Measurements from ENCODE around the gene RBM47.

Gene RBM47

DNA sequence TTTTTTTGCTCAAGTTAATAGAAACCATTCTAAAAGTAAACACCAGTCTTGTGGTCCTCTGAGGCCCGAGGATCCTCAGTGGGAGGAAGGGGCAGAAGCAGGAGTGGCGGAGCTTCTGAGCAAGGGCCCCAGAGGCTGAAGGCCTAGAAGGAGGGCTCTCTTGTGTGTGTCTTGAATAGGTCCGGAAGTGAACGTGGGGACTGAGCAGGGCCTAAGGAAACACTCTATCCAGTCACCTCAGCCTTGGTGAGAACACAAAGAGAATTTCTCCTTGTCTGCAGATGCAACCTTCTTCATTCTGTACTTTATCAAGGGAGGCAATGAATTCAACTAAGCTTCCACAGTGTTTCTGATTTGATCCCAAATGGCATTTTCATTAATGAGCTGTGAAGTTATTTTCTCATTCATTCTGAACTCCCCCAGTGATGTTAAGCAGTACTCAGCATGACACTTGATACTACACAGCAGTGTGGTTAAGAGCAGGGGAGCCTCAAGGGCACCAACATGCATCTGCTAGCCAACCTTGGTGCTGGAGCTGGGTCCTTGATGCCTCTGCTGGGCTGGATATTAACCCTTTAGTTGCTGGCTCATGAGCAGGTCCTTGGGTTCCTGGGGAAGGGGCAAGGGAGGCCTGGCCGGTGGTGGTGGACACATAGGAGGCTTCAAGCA, 64.7 kb downstream of the RBM47 start:
- H3K27me3 ChIP-seq (ENCODE audit: control insufficient read depth in 1 of 2, insufficient read depth in 1 of 2, low read length in 2 of 2), result no peaks in the 10 kb centered on the region
- DNase-seq, result peak; percentile 63
- no peak overlapping the region for H2AFZ ChIP-seq (ENCODE audit: low read depth, low read length)
- H3K4me2 ChIP-seq (ENCODE audit: low read length, poor library complexity, severe bottlenecking), result no peak overlapping the region
- H2AK5ac ChIP-seq (ENCODE audit: low read length, severe bottlenecking), result no peak overlapping the region
- no peak overlapping the region for H2BK12ac ChIP-seq (ENCODE audit: low read length in 2 of 2)
- no peaks in the 10 kb centered on the region for H3K79me1 ChIP-seq (replicated peaks; ENCODE audit: low read length, poor library complexity, severe bottlenecking)
- H3K23ac ChIP-seq (ENCODE audit: low read length in 2 of 2), result no peak overlapping the region
- peak overlapping the region; percentile 15 for H2BK120ac ChIP-seq (ENCODE audit: low read depth, low read length)
- H3K18ac ChIP-seq (ENCODE audit: low read depth in 1 of 2, low read length in 2 of 2), result peak overlapping the region in 1 of 2 experiments; percentile 45
- no peaks in the 10 kb centered on the region for H3K9me3 ChIP-seq (ENCODE audit: control insufficient read depth, low read length)
- no peaks in the 10 kb centered on the region for H3K36me3 ChIP-seq (ENCODE audit: control insufficient read depth in 1 of 2, insufficient read depth in 2 of 2, low read depth in 1 of 2, low read length in 2 of 2)
- no peak overlapping the region for H3K9ac ChIP-seq (ENCODE audit: low read length)
- H2BK5ac ChIP-seq (ENCODE audit: low read depth, low read length, poor library complexity, severe bottlenecking), result no peak overlapping the region
- H3K14ac ChIP-seq (ENCODE audit: low read length in 2 of 2), result no peak overlapping the region
- 62% methylated on average over 5 of the region's 5 CpGs for WGBS
- no peak overlapping the region for H4K91ac ChIP-seq (ENCODE audit: low read length)
- H2BK15ac ChIP-seq (ENCODE audit: low read depth, poor library complexity, severe bottlenecking), result peak overlapping the region; percentile 6
- no peak overlapping the region for H3K27ac ChIP-seq (ENCODE audit: low read length, poor library complexity, severe bottlenecking)
- peaks cover 14% of the 10 kb centered on the region for H3K4me1 ChIP-seq (ENCODE audit: control insufficient read depth, insufficient read depth, low read depth, low read length)
- H4K8ac ChIP-seq (ENCODE audit: low read length), result peak overlapping the region; percentile 1
- H3K4me3 ChIP-seq (ENCODE audit: insufficient read depth in 1 of 2, low read depth in 1 of 2, low read length in 2 of 2), result no peak overlapping the region
- no peak overlapping the region for H3K4ac ChIP-seq (ENCODE audit: low read depth in 1 of 2, low read length in 2 of 2)

GRCh38 chr4:40564004-40564403, 65.7 kb downstream of the RBM47 start:
- Histone ChIP-seq H2BK15ac (ENCODE audit: low read depth, poor library complexity, severe bottlenecking) (no peak overlapping the region), H3K4ac (ENCODE audit: low read depth in 1 of 2, low read length in 2 of 2) (no peak overlapping the region), H3K9me3 (ENCODE audit: control insufficient read depth, low read length) (no peaks in the 10 kb centered on the region), H3K79me1 (replicated peaks; ENCODE audit: low read length, poor library complexity, severe bottlenecking) (no peaks in the 10 kb centered on the region), H3K36me3 (ENCODE audit: control insufficient read depth in 1 of 2, insufficient read depth in 2 of 2, low read depth in 1 of 2, low read length in 2 of 2) (no peaks in the 10 kb centered on the region), H3K9ac (ENCODE audit: low read length) (no peak overlapping the region), H3K18ac (ENCODE audit: low read depth in 1 of 2, low read length in 2 of 2) (no peak overlapping the region), H4K91ac (ENCODE audit: low read length) (no peak overlapping the region), H3K27me3 (ENCODE audit: control insufficient read depth in 1 of 2, insufficient read depth in 1 of 2, low read length in 2 of 2) (no peaks in the 10 kb centered on the region), H2BK5ac (ENCODE audit: low read depth, low read length, poor library complexity, severe bottlenecking) (no peak overlapping the region), H4K8ac (ENCODE audit: low read length) (no peak overlapping the region), H3K4me1 (ENCODE audit: control insufficient read depth, insufficient read depth, low read depth, low read length) (peaks cover 14% of the 10 kb centered on the region), H2AFZ (ENCODE audit: low read depth, low read length) (no peak overlapping the region), H3K23ac (ENCODE audit: low read length in 2 of 2) (no peak overlapping the region), H3K4me2 (ENCODE audit: low read length, poor library complexity, severe bottlenecking) (no peak overlapping the region), H2AK5ac (ENCODE audit: low read length, severe bottlenecking) (no peak overlapping the region), H3K27ac (ENCODE audit: low read length, poor library complexity, severe bottlenecking) (no peak overlapping the region), H3K4me3 (ENCODE audit: insufficient read depth in 1 of 2, low read depth in 1 of 2, low read length in 2 of 2) (no peak overlapping the region), H2BK12ac (ENCODE audit: low read length in 2 of 2) (no peak overlapping the region), H2BK120ac (ENCODE audit: low read depth, low read length) (no peak overlapping the region), H3K14ac (ENCODE audit: low read length in 2 of 2) (no peak overlapping the region)
- DNase-seq, result no peak
- WGBS, result 46% methylated on average over 2 of the region's 3 CpGs

- Histone ChIP-seq H2BK12ac (ENCODE audit: low read length in 2 of 2) (peak overlapping the region in 1 of 2 experiments; percentile 61), H4K8ac (ENCODE audit: low read length) (no peak overlapping the region), H2BK5ac (ENCODE audit: low read depth, low read length, poor library complexity, severe bottlenecking) (no peak overlapping the region), H3K23ac (ENCODE audit: low read length in 2 of 2) (peak overlapping the region in 1 of 2 experiments; percentile 29), H3K27ac (ENCODE audit: low read length, poor library complexity, severe bottlenecking) (no peak overlapping the region), H3K18ac (ENCODE audit: low read depth in 1 of 2, low read length in 2 of 2) (no peak overlapping the region), H2AK5ac (ENCODE audit: low read length, severe bottlenecking) (no peak overlapping the region), H3K4ac (ENCODE audit: low read depth in 1 of 2, low read length in 2 of 2) (no peak overlapping the region), H3K4me2 (ENCODE audit: low read length, poor library complexity, severe bottlenecking) (no peak overlapping the region), H3K36me3 (ENCODE audit: control insufficient read depth in 1 of 2, insufficient read depth in 2 of 2, low read depth in 1 of 2, low read length in 2 of 2) (no peaks in the 10 kb centered on the region), H2AFZ (ENCODE audit: low read depth, low read length) (no peak overlapping the region), H2BK120ac (ENCODE audit: low read depth, low read length) (no peak overlapping the region), H2BK15ac (ENCODE audit: low read depth, poor library complexity, severe bottlenecking) (no peak overlapping the region), H3K4me1 (ENCODE audit: control insufficient read depth, insufficient read depth, low read depth, low read length) (peaks cover 14% of the 10 kb centered on the region), H3K27me3 (ENCODE audit: control insufficient read depth in 1 of 2, insufficient read depth in 1 of 2, low read length in 2 of 2) (no peaks in the 10 kb centered on the region), H3K79me1 (replicated peaks; ENCODE audit: low read length, poor library complexity, severe bottlenecking) (no peaks in the 10 kb centered on the region), H3K14ac (ENCODE audit: low read length in 2 of 2) (no peak overlapping the region), H3K9ac (ENCODE audit: low read length) (no peak overlapping the region), H3K4me3 (ENCODE audit: insufficient read depth in 1 of 2, low read depth in 1 of 2, low read length in 2 of 2) (no peak overlapping the region), H3K9me3 (ENCODE audit: control insufficient read depth, low read length) (no peaks in the 10 kb centered on the region), H4K91ac (ENCODE audit: low read length) (no peak overlapping the region)
- WGBS, result 88% methylated on average over 4 of the region's 4 CpGs
- no peak for DNase-seq
Observed at GRCh38 chr4:40563401-40563800, 66.3 kb downstream of the RBM47 start.

DNA sequence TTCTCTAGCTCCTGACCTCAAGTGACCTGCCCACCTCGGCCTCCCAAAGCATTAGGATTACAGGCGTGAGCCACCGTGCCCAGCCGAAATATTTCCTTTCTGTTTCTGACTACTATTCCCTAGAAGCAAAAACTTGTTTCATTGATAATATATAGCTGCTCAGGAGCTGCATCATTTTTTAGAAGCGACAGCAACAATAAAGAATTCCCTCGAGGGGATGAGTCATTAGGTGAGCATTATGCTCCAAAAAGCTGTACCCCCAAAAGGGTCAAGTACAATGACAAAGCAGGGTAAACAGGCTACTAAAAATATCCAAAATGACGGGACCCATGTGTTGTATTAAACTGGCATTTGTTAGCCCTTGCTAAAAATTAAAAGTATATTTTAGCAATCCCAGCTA, 67.0 kb downstream of the RBM47 start:
- no peak overlapping the region for H4K91ac ChIP-seq (ENCODE audit: low read length)
- no peak overlapping the region for H3K23ac ChIP-seq (ENCODE audit: low read length in 2 of 2)
- no peaks in the 10 kb centered on the region for H3K27me3 ChIP-seq (ENCODE audit: control insufficient read depth in 1 of 2, insufficient read depth in 1 of 2, low read length in 2 of 2)
- no peak overlapping the region for H2AK5ac ChIP-seq (ENCODE audit: low read length, severe bottlenecking)
- no peak for DNase-seq
- no peak overlapping the region for H4K8ac ChIP-seq (ENCODE audit: low read length)
- no peak overlapping the region for H3K4ac ChIP-seq (ENCODE audit: low read depth in 1 of 2, low read length in 2 of 2)
- H3K4me1 ChIP-seq (ENCODE audit: control insufficient read depth, insufficient read depth, low read depth, low read length), result peaks cover 14% of the 10 kb centered on the region
- no peaks in the 10 kb centered on the region for H3K36me3 ChIP-seq (ENCODE audit: control insufficient read depth in 1 of 2, insufficient read depth in 2 of 2, low read depth in 1 of 2, low read length in 2 of 2)
- H2BK120ac ChIP-seq (ENCODE audit: low read depth, low read length), result no peak overlapping the region
- no peak overlapping the region for H3K14ac ChIP-seq (ENCODE audit: low read length in 2 of 2)
- no peak overlapping the region for H3K18ac ChIP-seq (ENCODE audit: low read depth in 1 of 2, low read length in 2 of 2)
- H2BK12ac ChIP-seq (ENCODE audit: low read length in 2 of 2), result no peak overlapping the region
- 50% methylated on average over 5 of the region's 7 CpGs for WGBS
- no peak overlapping the region for H2AFZ ChIP-seq (ENCODE audit: low read depth, low read length)
- no peak overlapping the region for H2BK15ac ChIP-seq (ENCODE audit: low read depth, poor library complexity, severe bottlenecking)
- no peak overlapping the region for H3K4me3 ChIP-seq (ENCODE audit: insufficient read depth in 1 of 2, low read depth in 1 of 2, low read length in 2 of 2)
- no peak overlapping the region for H3K27ac ChIP-seq (ENCODE audit: low read length, poor library complexity, severe bottlenecking)
- H3K79me1 ChIP-seq (replicated peaks; ENCODE audit: low read length, poor library complexity, severe bottlenecking), result no peaks in the 10 kb centered on the region
- H3K4me2 ChIP-seq (ENCODE audit: low read length, poor library complexity, severe bottlenecking), result no peak overlapping the region
- no peak overlapping the region for H2BK5ac ChIP-seq (ENCODE audit: low read depth, low read length, poor library complexity, severe bottlenecking)
- no peak overlapping the region for H3K9ac ChIP-seq (ENCODE audit: low read length)
- no peaks in the 10 kb centered on the region for H3K9me3 ChIP-seq (ENCODE audit: control insufficient read depth, low read length)
